Sigmoid colon (tissue), 4 donors: ENCODE measurements around the gene DIS3L2.
"Not testable (repeated sequence)": the region's sequence is repeated elsewhere in the genome, so short reads cannot be mapped to it uniquely, and the experiment has no call there.

Source experiments
- POLR2AphosphoS5 ChIP-seq, 4 donors: sonication (generic); formaldehyde crosslinking; IDR thresholded peaks; one replicate each; pipeline ENCODE4 v1.6.1; 2017; ENCODE audit warnings: antibody characterized with exemption in 4 of 4
- TF ChIP-seq, protein P1 (sequence below), 4 experiments: fragments of 450-650 bp in 3 of 4; fragments of 200-600 bp in 1 of 4; IDR thresholded peaks; one replicate each; pipeline ENCODE4 v1.5.1; 2016 to 2019; ENCODE audit warnings: antibody characterized with exemption in 4 of 4, mild to moderate bottlenecking in 3 of 4, moderate library complexity in 2 of 4

DNA sequence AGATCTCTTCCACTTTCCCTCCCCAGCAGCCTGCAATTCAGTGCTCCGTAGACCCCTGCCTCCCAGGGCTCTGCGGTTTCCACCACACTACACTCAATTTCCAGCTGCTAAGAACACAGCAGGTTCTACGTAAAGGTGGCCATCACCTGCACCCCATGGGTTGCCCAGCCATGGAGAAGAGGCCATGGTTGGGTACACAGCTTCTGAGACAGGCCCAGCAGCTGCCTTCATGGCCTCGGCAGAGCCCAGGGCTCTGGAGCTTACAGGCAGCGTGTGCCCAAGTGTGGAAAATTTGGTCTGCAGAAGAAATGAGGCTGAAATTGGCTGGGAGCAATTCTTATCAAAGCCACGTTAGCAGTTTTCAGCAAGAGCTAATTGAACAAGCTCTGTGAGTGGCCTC, 362.5 kb downstream of the DIS3L2 start:
- TF ChIP-seq, protein P1, sequence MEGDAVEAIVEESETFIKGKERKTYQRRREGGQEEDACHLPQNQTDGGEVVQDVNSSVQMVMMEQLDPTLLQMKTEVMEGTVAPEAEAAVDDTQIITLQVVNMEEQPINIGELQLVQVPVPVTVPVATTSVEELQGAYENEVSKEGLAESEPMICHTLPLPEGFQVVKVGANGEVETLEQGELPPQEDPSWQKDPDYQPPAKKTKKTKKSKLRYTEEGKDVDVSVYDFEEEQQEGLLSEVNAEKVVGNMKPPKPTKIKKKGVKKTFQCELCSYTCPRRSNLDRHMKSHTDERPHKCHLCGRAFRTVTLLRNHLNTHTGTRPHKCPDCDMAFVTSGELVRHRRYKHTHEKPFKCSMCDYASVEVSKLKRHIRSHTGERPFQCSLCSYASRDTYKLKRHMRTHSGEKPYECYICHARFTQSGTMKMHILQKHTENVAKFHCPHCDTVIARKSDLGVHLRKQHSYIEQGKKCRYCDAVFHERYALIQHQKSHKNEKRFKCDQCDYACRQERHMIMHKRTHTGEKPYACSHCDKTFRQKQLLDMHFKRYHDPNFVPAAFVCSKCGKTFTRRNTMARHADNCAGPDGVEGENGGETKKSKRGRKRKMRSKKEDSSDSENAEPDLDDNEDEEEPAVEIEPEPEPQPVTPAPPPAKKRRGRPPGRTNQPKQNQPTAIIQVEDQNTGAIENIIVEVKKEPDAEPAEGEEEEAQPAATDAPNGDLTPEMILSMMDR (IDR thresholded peaks at IDR 0.05), result not testable (repeated sequence)
- TF ChIP-seq POLR2AphosphoS5 (IDR thresholded peaks at IDR 0.05), result not testable (repeated sequence)
